B cell (primary cell): ENCODE data around the gene SLC2A13. TPM values are rescaled to one million over a fixed set of nuclear protein-coding genes. Genes with fewer than 3 reads are reported as not detected.

ENCODE experiments used
- ATAC-seq: fragments of 200-7000 bp; cut with Tn5 transposase; one replicate; pipeline ENCODE4 v1.10.0; 2021; ENCODE audit warnings: low read depth, mild to moderate bottlenecking, moderate number of reproducible peaks, moderate library complexity
- CTCF ChIA-PET: fragments of 350-600 bp; sonication (Branson Sonifier 250); formaldehyde crosslinking; loops from one replicate; lab custom pipeline; 2021; ENCODE audit warnings: antibody characterized with exemption, inconsistent platforms; lab: Charles Lee
- POLR2A ChIA-PET: fragments of 350-600 bp; sonication (Branson Sonifier 250); formaldehyde crosslinking; loops from one replicate; lab custom pipeline; 2021; ENCODE audit warnings: antibody characterized with exemption; lab: Charles Lee
- DNase-seq: peaks from one replicate; pipeline ENCODE4 v3.0.0; 2013
- H2AFZ ChIP-seq: 2 replicates; pipeline ENCODE4 v1.6.1; 2012; ENCODE audit warnings: mild to moderate bottlenecking, low read depth, low read length; ENCODE audit not compliant: insufficient read depth, poor library complexity, severe bottlenecking
- H3K27ac ChIP-seq, 2 donors: 1 replicate in 1 of 2; 2 replicates in 1 of 2; pipeline ENCODE4 v1.5.1; 2012 to 2013; ENCODE audit warnings: low read length in 2 of 2, mild to moderate bottlenecking in 2 of 2, moderate library complexity in 1 of 2
- H3K27me3 ChIP-seq, 4 experiments: fragments of 200-600 bp in 1 of 4; sonication (generic) in 1 of 4; replicated peaks in 1 of 4; 1 replicate in 2 of 4; 2 replicates in 2 of 4; pipeline versions ENCODE4 v1.6.1 to v1.7.0; 2013 to 2016; ENCODE audit warnings: low read length in 3 of 4, mild to moderate bottlenecking in 2 of 4, mixed read lengths in 1 of 4, moderate library complexity in 1 of 4; ENCODE audit not compliant: insufficient read depth in 4 of 4, control insufficient read depth in 3 of 4; ENCODE audit errors: control extremely low read depth in 1 of 4
- H3K36me3 ChIP-seq, 2 experiments: replicated peaks in 1 of 2; 1 replicate in 1 of 2; 2 replicates in 1 of 2; pipeline versions ENCODE4 v1.6.1 to v1.7.1; 2013; ENCODE audit warnings: low read length in 1 of 2; ENCODE audit not compliant: insufficient read depth in 2 of 2, control insufficient read depth in 1 of 2; ENCODE audit errors: control extremely low read depth in 1 of 2, extremely low read depth in 1 of 2
- H3K4me1 ChIP-seq, 2 donors: fragments of 200-600 bp in 1 of 2; sonication (generic) in 1 of 2; 1 replicate in 1 of 2; 2 replicates in 1 of 2; pipeline versions ENCODE4 v1.5.1 to v1.6.1; 2013 to 2017; ENCODE audit warnings: low read length in 2 of 2; ENCODE audit not compliant: control insufficient read depth in 2 of 2, insufficient read depth in 2 of 2
- H3K4me2 ChIP-seq: replicated peaks from 2 replicates; pipeline ENCODE3; 2012; ENCODE audit warnings: mild to moderate bottlenecking, low read depth, low read length; ENCODE audit not compliant: poor library complexity, severe bottlenecking
- H3K4me3 ChIP-seq, 5 experiments: fragments of 200-600 bp in 1 of 5; sonication (generic) in 1 of 5; 1 replicate in 3 of 5; 2 replicates in 2 of 5; pipeline versions ENCODE4 v1.5.1 to v1.7.0; 2011 to 2016; ENCODE audit warnings: low read length in 4 of 5, mild to moderate bottlenecking in 4 of 5, low read depth in 2 of 5, control low read depth in 1 of 5, moderate library complexity in 1 of 5; ENCODE audit not compliant: insufficient read depth in 1 of 5; ENCODE audit errors: control extremely low read depth in 1 of 5, extremely low read depth in 1 of 5
- H3K79me2 ChIP-seq: fragments of 200-600 bp; sonication (generic); one replicate; pipeline ENCODE4 v1.6.0; 2016; ENCODE audit warnings: low read length; ENCODE audit not compliant: control insufficient read depth, insufficient read depth
- H3K9ac ChIP-seq: fragments of 200-600 bp; sonication (generic); 2 replicates; pipeline ENCODE4 v1.6.1; 2017; ENCODE audit warnings: mild to moderate bottlenecking, low read length, moderate library complexity
- H3K9me3 ChIP-seq, 3 donors: one replicate each; pipeline versions ENCODE4 v1.6.1 to v1.7.1; 2013; ENCODE audit warnings: low read length in 2 of 3; ENCODE audit not compliant: control insufficient read depth in 2 of 3, insufficient read depth in 1 of 3; ENCODE audit errors: control extremely low read depth in 1 of 3
- H4K20me1 ChIP-seq: 2 replicates; pipeline ENCODE4 v1.6.0; 2012; ENCODE audit warnings: mild to moderate bottlenecking, low read length; ENCODE audit not compliant: insufficient read depth, control insufficient read depth, poor library complexity, severe bottlenecking
- H3K27ac Mint-ChIP-seq: one replicate; pipeline ENCODE4 v1.8.0; 2021; ENCODE audit warnings: mixed read lengths
- H3K27me3 Mint-ChIP-seq: one replicate; pipeline ENCODE4 v1.8.0; 2021; ENCODE audit warnings: mixed read lengths
- H3K4me1 Mint-ChIP-seq: one replicate; pipeline ENCODE4 v1.8.0; 2021; ENCODE audit warnings: mixed read lengths
- H3K4me3 Mint-ChIP-seq: one replicate; pipeline ENCODE4 v1.8.0; 2021; ENCODE audit warnings: mixed read lengths
- H3K9me3 Mint-ChIP-seq: one replicate; pipeline ENCODE4 v1.8.0; 2022; ENCODE audit warnings: mixed read lengths; ENCODE audit not compliant: insufficient read depth
- CTCF ChIP-seq: fragments of 200-600 bp; IDR thresholded peaks from one replicate; pipeline ENCODE4 v1.8.0; 2022; ENCODE audit warnings: antibody characterized with exemption, mild to moderate bottlenecking
- EZH2 ChIP-seq: IDR thresholded peaks from 2 replicates; pipeline ENCODE4 v1.6.1; 2012; ENCODE audit warnings: borderline replicate concordance, low read depth, mild to moderate bottlenecking, moderate library complexity, low read length; ENCODE audit not compliant: insufficient read depth, poor library complexity, severe bottlenecking
- WGBS: methylation state at CpG from one replicate; pipeline ENCODE4 v1.1.5; 2013; ENCODE audit warnings: missing lambda C conversion rate; ENCODE audit not compliant: insufficient coverage; 5-methylcytosine and 5-hydroxymethylcytosine counted together
- intact Hi-C: fragments of 100-400 bp; cut with micrococcal nuclease; formaldehyde crosslinking; loops from one replicate; pipeline ENCODE4 v1.10.0; 2022
- polyA plus RNA-seq: library from polyadenylated mRNA; depleted of rRNA; stranded (reverse); fragments of >200 nt; gene quantifications from 2 replicates; pipeline ENCODE4 v1.2.3, GENCODE V29; 2012
- total RNA-seq, 2 donors: library from RNA; stranded (reverse); fragments of 120-200 nt in 1 of 2; gene quantifications; 1 replicate in 1 of 2; 2 replicates in 1 of 2; pipeline versions ENCODE4 v1.2.3 to v1.2.4, GENCODE V29; 2013 to 2022

SLC2A13 gene
- total and polyA plus RNA-seq, 2 donors (not counting 1 experiment from before 2014, with no cell fraction given), result 2.1 to 8.6 TPM

- Mint-ChIP-seq H3K9me3 (no peaks in the 10 kb centered on the region), H3K27me3 (no peaks in the 10 kb centered on the region), H3K4me1 (no peaks in the 10 kb centered on the region), H3K4me3 (no peak overlapping the region), H3K27ac (no peak overlapping the region)
- Histone ChIP-seq H3K4me2 (no peak overlapping the region), H3K27me3 (no peaks in the 10 kb centered on the region), H3K27ac (no peak overlapping the region), H3K36me3 (no peaks in the 10 kb centered on the region), H3K4me1 (no peaks in the 10 kb centered on the region), H2AFZ (no peak overlapping the region), H3K79me2 (no peaks in the 10 kb centered on the region), H3K9me3 (no peaks in the 10 kb centered on the region), H4K20me1 (no peaks in the 10 kb centered on the region), H3K9ac (no peak overlapping the region), H3K4me3 (no peak overlapping the region)
- DNase-seq (no peak), ATAC-seq (no peak)
- POLR2A ChIA-PET, result no interaction called here
- intact Hi-C loops, result no loop called here
- no CpG with 5 or more reads among the region's 3 CpGs for whole genome bisulfite sequencing
- TF ChIP-seq CTCF, result no peak
- CTCF ChIA-PET, result interaction anchor here (0.5 kb wide), 1 partner anchor 95 kb away, joined by 3 read pairs; no protein-coding TSS in a partner anchor
These were observed 213.7 kb downstream of the SLC2A13 start for GRCh38 chr12:39892146-39892545.

DNA sequence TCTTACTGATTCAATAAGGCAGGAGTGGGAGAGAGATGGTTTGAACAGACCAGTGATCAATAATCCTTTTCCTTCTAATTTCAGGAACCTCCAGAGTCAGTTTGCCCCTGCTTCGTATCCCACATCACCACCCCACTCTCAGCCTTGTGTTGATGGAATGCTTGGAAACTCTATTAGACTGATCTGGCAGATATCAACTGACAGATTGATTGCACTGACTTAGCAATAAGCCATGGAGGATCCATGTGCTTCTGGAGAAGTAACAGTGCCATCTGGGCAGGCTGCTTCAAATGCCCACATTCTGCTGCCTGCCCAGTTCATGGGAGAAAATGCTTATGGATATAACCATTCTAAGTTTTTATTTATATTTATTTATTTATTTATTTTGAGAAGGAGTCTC, 218.0 kb downstream of the SLC2A13 start:
- H3K9ac ChIP-seq, result no peak overlapping the region
- CTCF ChIA-PET, result no interaction called here
- no peak for ATAC-seq
- no CpG with 5 or more reads among the region's 1 CpG for WGBS
- no peaks in the 10 kb centered on the region for H3K4me1 ChIP-seq
- H2AFZ ChIP-seq, result no peak overlapping the region
- H3K36me3 ChIP-seq, result no peaks in the 10 kb centered on the region
- DNase-seq, result no peak
- no peak overlapping the region for H3K4me3 ChIP-seq
- H4K20me1 ChIP-seq, result no peaks in the 10 kb centered on the region
- H3K4me3 Mint-ChIP-seq, result no peak overlapping the region
- no peaks in the 10 kb centered on the region for H3K9me3 ChIP-seq
- no peaks in the 10 kb centered on the region for H3K4me1 Mint-ChIP-seq
- no peaks in the 10 kb centered on the region for H3K79me2 ChIP-seq
- no peaks in the 10 kb centered on the region for H3K27me3 Mint-ChIP-seq
- no peaks in the 10 kb centered on the region for H3K27me3 ChIP-seq
- POLR2A ChIA-PET, result no interaction called here
- no peaks in the 10 kb centered on the region for H3K9me3 Mint-ChIP-seq
- H3K4me2 ChIP-seq, result no peak overlapping the region
- H3K27ac ChIP-seq, result no peak overlapping the region
- TF ChIP-seq EZH2 (no peak), CTCF (no peak)
- intact Hi-C loops, result no loop called here
- no peak overlapping the region for H3K27ac Mint-ChIP-seq
